NCI-H2081 treated with DMSO at 0.1 percent for 48 hours (cell line): ENCODE results near the gene APOBEC3A.
"Not testable (repeated sequence)": the region's sequence is repeated elsewhere in the genome, so short reads cannot be mapped to it uniquely, and the experiment has no call there.

Source experiments
- DNase-seq: peaks from one replicate; lab custom pipeline; 2025; lab: John Stamatoyannopoulos, UW

Gene APOBEC3A

GRCh38 chr22:38943201-38943600 is 14.2 kb upstream of the APOBEC3A start:
- no peak for DNase-seq

GRCh38 chr22:38943882-38944281 is 13.5 kb upstream of the APOBEC3A start:
- DNase-seq, result no peak

GRCh38 chr22:38944653-38945052 is 12.8 kb upstream of the APOBEC3A start:
- no peak for DNase-seq

GRCh38 chr22:38945706-38946338 is 11.6 kb upstream of the APOBEC3A start:
- not testable (repeated sequence) for DNase-seq

- no peak for DNase-seq
These were observed 10.6 kb upstream of the APOBEC3A start for GRCh38 chr22:38946771-38947170.

- DNase-seq, result no peak
These were observed 9.9 kb upstream of the APOBEC3A start for GRCh38 chr22:38947321-38948140.

GRCh38 chr22:38948181-38948940 is 9.0 kb upstream of the APOBEC3A start:
- no peak for DNase-seq

GRCh38 chr22:38949889-38950405 is 7.5 kb upstream of the APOBEC3A start:
- DNase-seq, result no peak

- no peak for DNase-seq
These were observed 6.7 kb upstream of the APOBEC3A start for GRCh38 chr22:38950527-38951295.

- no peak for DNase-seq
These were observed 5.7 kb upstream of the APOBEC3A start for GRCh38 chr22:38951734-38952133.

- no peak for DNase-seq
These were observed 5.0 kb upstream of the APOBEC3A start for GRCh38 chr22:38952281-38952993.

GRCh38 chr22:38953091-38953490 is 4.3 kb upstream of the APOBEC3A start:
- DNase-seq, result no peak

- DNase-seq, result no peak
These were observed 3.6 kb upstream of the APOBEC3A start for GRCh38 chr22:38953577-38954413.

- DNase-seq, result no peak
These were observed 2.9 kb upstream of the APOBEC3A start for GRCh38 chr22:38954414-38955043.

- no peak for DNase-seq
These were observed 2.0 kb upstream of the APOBEC3A start for GRCh38 chr22:38955250-38955905.

- DNase-seq, result no peak
These were observed 1.5 kb upstream of the APOBEC3A start for GRCh38 chr22:38955926-38956325.

- no peak for DNase-seq
These were observed 858 bp upstream of the APOBEC3A start for GRCh38 chr22:38956551-38956950.

GRCh38 chr22:38957808-38958650 is 620 bp downstream of the APOBEC3A start:
- DNase-seq, result no peak
